GM18951 (cell line): ENCODE results near the gene BCL11B.
"Not testable (repeated sequence)": the region's sequence is repeated elsewhere in the genome, so short reads cannot be mapped to it uniquely, and the experiment has no call there.

ENCODE experiments used
- POLR2A ChIP-seq: IDR thresholded peaks from 4 replicates; pipeline ENCODE4 v1.6.1; 2011; ENCODE audit warnings: mild to moderate bottlenecking; ENCODE audit not compliant: insufficient read length, insufficient read depth; ENCODE audit errors: extremely low read depth
- in situ Hi-C: fragments of 300-500 bp; cut with MboI; formaldehyde crosslinking; loops from one replicate; pipeline ENCODE4 v1.12.0; 2022; ENCODE audit warnings: low sequenced_read_pairs, mixed read lengths, inconsistent platforms; ENCODE audit not compliant: unreplicated experiment

Gene BCL11B

GRCh38 chr14:99194736-99195135, 77.3 kb downstream of the BCL11B start:
- in situ Hi-C loops, result no loop called here
- TF ChIP-seq POLR2A, result no peak

DNA sequence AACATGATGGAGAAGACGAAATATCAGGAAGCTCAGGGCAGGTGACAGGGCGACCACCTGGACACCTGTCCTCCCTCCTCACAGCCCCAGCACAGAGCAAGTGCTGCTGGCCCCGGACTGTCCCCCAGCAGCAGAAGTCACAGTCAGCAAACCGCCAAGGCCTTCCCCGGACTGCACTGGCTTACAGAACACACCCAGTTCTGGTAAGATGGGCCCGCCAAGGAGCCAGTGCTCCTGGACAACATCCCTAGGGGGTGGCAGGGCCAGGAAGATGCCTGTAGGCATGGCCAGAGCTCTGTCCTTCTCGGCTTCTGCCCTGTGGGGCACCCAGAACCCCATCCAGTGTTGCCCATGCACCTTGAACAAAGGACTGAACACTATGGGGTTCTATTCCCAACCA, 77.9 kb downstream of the BCL11B start:
- TF ChIP-seq POLR2A, result no peak
- in situ Hi-C loops, result no loop called here

DNA sequence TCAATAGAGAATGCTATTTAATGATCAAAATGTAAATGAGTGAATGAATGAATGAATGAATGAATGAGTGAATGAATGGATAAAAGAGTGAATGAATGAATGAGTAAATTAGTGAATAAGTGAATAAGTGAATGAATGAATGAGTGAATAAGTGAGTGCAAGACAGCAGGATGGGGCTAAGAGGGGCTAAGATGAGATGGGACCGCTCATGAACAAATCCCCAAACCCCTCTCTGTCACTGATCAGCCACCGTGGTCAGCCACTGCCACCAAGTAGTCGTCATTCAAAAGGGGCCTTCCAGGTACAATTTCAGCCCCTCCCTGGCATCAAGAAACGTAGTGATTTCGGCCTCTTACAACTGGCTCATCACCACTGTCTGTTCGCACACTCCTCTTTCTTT, 79.2 kb downstream of the BCL11B start:
- no peak for TF ChIP-seq POLR2A
- in situ Hi-C loops, result no loop called here

DNA sequence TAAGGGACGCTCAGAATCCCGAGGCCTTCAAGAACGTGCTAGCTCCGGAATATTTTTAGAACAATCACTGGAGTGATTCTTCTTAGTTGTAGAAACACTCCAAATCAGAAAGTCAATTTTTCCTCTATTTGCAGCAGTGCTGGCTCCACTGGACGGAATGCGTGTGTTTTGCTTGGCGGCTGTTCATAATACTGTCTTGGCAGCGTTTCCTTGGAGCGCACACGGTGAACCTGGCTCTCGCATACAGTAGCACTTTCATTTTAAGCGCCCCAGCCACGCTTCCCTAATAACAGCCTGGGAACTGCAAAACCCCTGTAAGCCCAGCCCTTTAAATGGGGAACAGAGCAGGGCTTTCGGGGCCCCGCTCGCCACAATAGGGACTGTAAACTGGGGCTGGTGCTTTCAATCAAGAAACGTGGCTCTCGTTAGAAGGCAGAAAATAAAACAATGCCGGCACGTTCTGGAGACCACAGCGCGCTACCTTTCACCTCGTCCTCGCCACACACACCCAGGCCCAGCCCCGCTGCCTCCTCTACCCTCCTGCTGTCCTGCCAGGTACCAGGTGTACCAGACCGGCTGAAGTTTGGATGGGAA, 79.9 kb downstream of the BCL11B start:
- TF ChIP-seq POLR2A, result no peak

GRCh38 chr14:99191395-99192027, 80.5 kb downstream of the BCL11B start:
- in situ Hi-C loops, result no loop called here
- no peak for TF ChIP-seq POLR2A

More for the DNA sequence above, 79.9 kb downstream of the BCL11B start:
- in situ Hi-C loops, result no loop called here

DNA sequence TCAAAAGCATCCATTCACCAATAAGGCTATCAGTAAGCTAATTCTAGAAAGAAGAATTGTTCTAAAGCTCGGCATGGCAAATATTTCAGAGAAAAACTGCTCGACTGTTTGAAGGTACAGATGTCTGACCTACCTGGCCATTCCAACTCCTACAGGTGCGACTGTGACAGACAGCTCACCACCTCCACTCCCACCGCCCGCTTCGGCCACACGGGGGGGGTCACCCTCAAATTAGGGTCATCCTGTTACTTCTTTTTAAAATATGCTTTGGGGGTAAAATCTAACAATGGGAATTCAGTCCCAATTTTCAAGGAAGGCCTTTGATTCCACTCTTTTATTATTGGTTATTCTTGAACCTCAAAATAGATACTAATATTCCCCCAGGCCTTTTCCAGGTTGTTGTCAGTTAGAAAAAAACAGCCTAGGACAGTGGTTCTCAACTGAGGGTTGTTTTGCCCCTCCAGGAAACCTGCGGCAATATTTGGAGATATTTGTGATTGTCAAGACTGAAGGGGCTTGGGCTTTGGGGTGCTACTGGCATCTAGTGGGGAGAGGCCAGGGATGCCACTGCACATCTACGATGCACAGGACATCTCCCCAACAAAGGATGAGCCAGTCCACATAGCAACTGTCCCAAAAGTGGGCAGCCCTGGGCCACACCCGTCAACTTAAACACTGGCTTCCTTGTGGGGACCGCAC, 81.2 kb downstream of the BCL11B start:
- in situ Hi-C loops, result no loop called here
- TF ChIP-seq POLR2A, result no peak

DNA sequence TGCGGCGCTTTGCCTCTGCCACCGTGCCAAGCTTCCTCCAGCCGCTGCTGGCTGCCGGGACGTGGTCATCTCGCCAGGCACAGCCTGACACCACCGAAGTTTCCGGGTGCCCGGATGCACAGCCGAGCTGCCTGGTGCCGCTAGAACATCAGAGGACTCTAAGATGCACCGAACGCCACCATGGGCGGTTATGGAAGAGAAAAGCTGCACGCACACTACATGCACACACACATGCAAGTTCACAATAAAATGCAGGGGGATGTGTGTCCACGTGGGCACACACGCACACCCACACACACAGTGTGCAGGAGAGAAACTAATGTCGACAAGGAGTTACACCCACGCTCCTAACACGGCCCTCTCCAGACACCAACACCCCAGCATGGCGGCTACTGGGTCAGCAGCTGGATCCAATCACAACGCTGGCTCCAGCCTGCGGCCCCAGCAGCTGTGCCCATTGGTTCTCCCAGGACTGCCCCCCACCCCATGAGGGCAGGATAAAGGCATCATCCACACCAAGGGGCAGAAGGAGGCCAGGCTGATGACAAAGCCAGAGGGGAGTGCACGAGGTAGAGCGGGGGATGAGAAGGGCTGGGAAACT, 82.7 kb downstream of the BCL11B start:
- TF ChIP-seq POLR2A, result no peak
- in situ Hi-C loops, result no loop called here

DNA sequence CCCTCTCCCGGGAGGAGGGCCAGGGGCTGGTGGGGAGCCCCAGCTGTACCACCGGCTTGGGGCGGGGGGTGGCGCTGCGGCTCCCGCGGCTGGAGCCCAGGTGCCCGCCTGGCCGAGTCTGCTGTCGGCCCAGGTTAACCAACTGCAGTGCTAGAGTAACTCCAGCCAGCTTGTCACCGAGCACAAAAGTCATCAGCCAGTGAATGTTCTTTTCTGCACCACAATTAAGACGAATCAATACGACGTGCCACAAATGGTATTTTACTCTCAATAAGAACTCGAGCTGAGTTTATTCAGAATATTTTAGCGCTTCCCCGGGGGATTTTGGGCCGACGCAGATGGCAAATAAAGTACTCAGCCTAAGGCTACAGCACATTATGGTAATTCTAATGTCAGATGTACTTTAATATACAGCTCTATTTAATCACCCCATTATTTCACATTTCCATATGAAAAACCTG, 83.2 kb downstream of the BCL11B start:
- in situ Hi-C loops, result no loop called here
- no peak for TF ChIP-seq POLR2A

- in situ Hi-C loops, result no loop called here
- no peak for TF ChIP-seq POLR2A
These were observed 84.1 kb downstream of the BCL11B start for GRCh38 chr14:99187858-99188257.

DNA sequence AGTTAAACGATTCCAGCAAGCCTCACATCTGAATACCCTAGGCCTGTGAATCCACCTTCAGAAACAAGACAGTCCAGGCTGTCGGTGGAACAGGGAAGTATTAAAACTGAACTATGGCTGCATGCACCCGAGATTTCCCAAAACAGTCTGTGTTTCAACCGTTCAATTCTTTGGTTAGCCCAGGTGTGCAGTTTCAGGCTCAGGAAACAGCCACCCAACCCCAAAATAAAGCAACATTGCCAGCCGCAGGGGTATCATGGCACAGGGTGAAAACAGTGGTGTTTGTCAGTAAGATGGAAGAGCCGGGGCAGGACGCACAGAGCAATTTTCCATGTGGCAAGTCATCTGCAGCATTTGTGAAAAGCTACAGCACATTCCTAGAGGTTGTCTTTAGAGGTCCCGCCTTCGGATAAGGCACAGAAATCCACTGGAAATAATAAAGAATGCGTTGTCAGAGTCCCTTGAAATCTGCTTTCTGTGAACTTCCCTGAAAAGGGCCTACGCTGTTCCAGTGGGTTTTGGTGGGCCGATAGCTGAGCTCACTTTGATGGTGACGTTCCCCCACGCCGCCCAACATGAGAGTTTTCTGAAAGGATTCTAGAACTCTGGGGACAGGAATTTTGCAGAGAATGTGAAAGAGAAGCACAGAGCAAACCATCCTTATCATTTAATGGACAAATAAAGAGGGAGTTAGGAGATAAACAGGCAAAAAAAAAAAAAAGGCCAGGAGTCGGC, 84.9 kb downstream of the BCL11B start:
- in situ Hi-C loops, result no loop called here
- no peak for TF ChIP-seq POLR2A

DNA sequence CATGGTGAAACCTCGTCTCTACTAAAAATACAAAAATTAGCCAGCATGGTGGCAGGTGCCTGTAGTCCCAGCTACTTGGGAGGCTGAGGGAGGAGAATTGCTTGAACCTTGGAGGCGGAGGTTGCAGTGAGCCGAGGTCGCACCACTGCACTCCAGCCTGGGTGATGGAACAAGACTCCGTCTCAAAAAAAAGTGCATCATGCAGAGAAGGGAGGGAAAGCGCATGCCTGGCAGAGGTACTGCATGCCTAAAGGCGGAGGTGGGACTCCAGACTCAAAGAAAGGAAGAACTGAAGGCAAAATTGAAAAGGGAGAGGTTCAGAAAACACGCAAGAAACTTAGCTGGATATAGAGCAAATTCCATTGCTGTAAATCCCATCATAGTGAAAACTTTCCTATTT, 85.7 kb downstream of the BCL11B start:
- in situ Hi-C loops, result not testable (repeated sequence)

GRCh38 chr14:99185436-99186068, 86.4 kb downstream of the BCL11B start:
- in situ Hi-C loops, result no loop called here
- no peak for TF ChIP-seq POLR2A

DNA sequence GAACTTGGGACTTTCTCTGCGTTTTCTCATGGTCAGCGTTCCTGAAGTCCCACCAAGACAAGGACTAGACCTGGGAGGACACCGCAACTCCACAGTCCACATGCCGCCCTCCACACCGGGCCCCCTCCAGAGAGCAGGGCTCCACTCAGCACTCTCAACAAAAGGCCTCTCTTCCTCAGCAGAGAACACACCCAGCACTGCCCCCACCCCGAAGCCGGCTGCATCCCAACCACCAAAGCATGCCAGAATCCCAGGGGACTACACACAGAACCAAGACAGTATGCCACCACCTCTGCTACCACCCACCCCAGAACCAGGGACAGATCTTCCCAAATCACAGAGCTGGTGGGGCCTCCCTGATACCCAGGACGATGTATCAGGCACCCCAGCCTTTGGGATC, 88.3 kb downstream of the BCL11B start:
- in situ Hi-C loops, result no loop called here
- no peak for TF ChIP-seq POLR2A
